ENCODE measurements around the gene PDE7B.

The PDE7B gene

GRCh38 chr6:136235233-136235564 lies 383.7 kb downstream of the PDE7B start:
- Histone ChIP-seq H3K27me3 (ENCODE audit: control insufficient read depth, insufficient read depth, low read length) (no peaks in the 10 kb centered on the region), H3K9me3 (replicated peaks; ENCODE audit: low read length) (no peaks in the 10 kb centered on the region), H3K36me3 (ENCODE audit: insufficient read depth, low read length) (no peaks in the 10 kb centered on the region), H3K9ac (ENCODE audit: low read depth, low read length) (no peak overlapping the region), H3K4me2 (ENCODE audit: low read length) (no peak overlapping the region), H3K4me1 (ENCODE audit: control insufficient read depth, insufficient read depth, low read length) (peaks cover 5% of the 10 kb centered on the region), H3K4me3 (ENCODE audit: low read length) (no peak overlapping the region)

GRCh38 chr6:136236466-136237293 lies 385.2 kb downstream of the PDE7B start:
- Histone ChIP-seq H3K9ac (ENCODE audit: low read depth, low read length) (no peak overlapping the region), H3K9me3 (replicated peaks; ENCODE audit: low read length) (no peaks in the 10 kb centered on the region)

DNA sequence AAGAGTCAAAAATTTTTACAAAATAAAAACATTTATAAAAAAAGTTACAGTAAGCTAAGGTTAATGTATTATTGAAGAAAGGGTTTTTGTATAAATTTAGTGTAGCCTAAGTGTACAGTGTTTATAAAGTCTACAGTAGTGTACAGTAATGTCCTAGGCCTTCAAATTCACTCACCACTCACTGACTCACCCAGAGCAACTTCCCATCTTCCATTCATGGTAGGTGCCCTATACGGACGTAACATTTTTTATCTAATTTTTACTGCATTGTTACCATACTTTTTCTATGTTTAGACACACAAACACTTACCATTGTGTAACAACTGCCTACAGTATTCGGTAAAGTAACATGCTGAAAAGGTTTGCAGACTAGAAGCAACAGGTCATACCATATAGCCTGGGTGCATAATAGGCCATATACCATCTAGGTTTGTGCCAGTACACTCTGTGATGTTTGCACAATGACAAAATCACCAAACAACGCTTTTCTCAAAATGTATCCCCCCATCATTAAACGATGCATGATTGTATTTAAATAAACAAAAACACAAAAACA lies 392.6 kb downstream of the PDE7B start:
- Histone ChIP-seq H3K4me1 (ENCODE audit: control insufficient read depth, insufficient read depth, low read length) (peaks cover 3% of the 10 kb centered on the region), H3K36me3 (ENCODE audit: insufficient read depth, low read length) (no peaks in the 10 kb centered on the region), H3K9me3 (replicated peaks; ENCODE audit: low read length) (no peaks in the 10 kb centered on the region), H3K4me3 (ENCODE audit: low read length) (no peak overlapping the region), H3K4me2 (ENCODE audit: low read length) (no peak overlapping the region), H3K27me3 (ENCODE audit: control insufficient read depth, insufficient read depth, low read length) (no peaks in the 10 kb centered on the region), H3K9ac (ENCODE audit: low read depth, low read length) (no peak overlapping the region)

More at GRCh38 chr6:136236466-136237293, 385.2 kb downstream of the PDE7B start:
- Histone ChIP-seq H3K36me3 (ENCODE audit: insufficient read depth, low read length) (no peaks in the 10 kb centered on the region), H3K27me3 (ENCODE audit: control insufficient read depth, insufficient read depth, low read length) (no peaks in the 10 kb centered on the region), H3K4me1 (ENCODE audit: control insufficient read depth, insufficient read depth, low read length) (peaks cover 5% of the 10 kb centered on the region), H3K4me2 (ENCODE audit: low read length) (no peak overlapping the region), H3K4me3 (ENCODE audit: low read length) (no peak overlapping the region)
